Mammary epithelial cell (primary cell): Measurements from ENCODE around the gene TSPAN17.

Source experiments
- CTCF ChIP-seq, 2 donors: IDR thresholded peaks in 1 of 2; conservative IDR thresholded peaks in 1 of 2; 2 replicates each; pipeline ENCODE4 v1.5.1; 2011 to 2012; ENCODE audit warnings: inconsistent platforms in 2 of 2, low read length in 2 of 2, mild to moderate bottlenecking in 2 of 2, control low read depth in 1 of 2, low read depth in 1 of 2; ENCODE audit not compliant: insufficient read depth in 1 of 2; ENCODE audit errors: extremely low read depth in 1 of 2
- EZH2 ChIP-seq: IDR thresholded peaks from 2 replicates; pipeline ENCODE4 v1.6.1; 2012; ENCODE audit warnings: low read length, inconsistent platforms, borderline replicate concordance

GRCh38 chr5:176697934-176698538 lies 50.8 kb downstream of the TSPAN17 start:
- TF ChIP-seq CTCF (conservative IDR thresholded peaks at IDR 0.05 in 1 of 2, IDR thresholded peaks at IDR 0.05 in 1 of 2; ENCODE audit: extremely low read depth in 1 of 2, insufficient read depth in 1 of 2, low read depth in 1 of 2, low read length in 2 of 2): no peak
- no peak for TF ChIP-seq EZH2
